GM21515 (cell line): ENCODE data around the gene PCDHGA1.

ENCODE experiments used
- ATAC-seq: cut with Tn5 transposase; IDR thresholded peaks from one replicate; pipeline ENCODE4 v1.9.1; 2021; ENCODE audit not compliant: unreplicated experiment

The PCDHGA1 gene

GRCh38 chr5:141512390-141512910 is 182.1 kb downstream of the PCDHGA1 start:
- no peak for ATAC-seq

GRCh38 chr5:141512911-141513626 is 182.8 kb downstream of the PCDHGA1 start:
- ATAC-seq = no peak

- ATAC-seq = no peak
Observed at GRCh38 chr5:141513627-141514329, 183.5 kb downstream of the PCDHGA1 start.

- no peak for ATAC-seq
Observed at GRCh38 chr5:141514330-141515133, 184.2 kb downstream of the PCDHGA1 start.

GRCh38 chr5:141515141-141515540 is 184.8 kb downstream of the PCDHGA1 start:
- ATAC-seq = no peak

- ATAC-seq = no peak
Observed at GRCh38 chr5:141515946-141516671, 185.8 kb downstream of the PCDHGA1 start.

- no peak for ATAC-seq
Observed at GRCh38 chr5:141516672-141517025, 186.3 kb downstream of the PCDHGA1 start.

GRCh38 chr5:141517312-141517711 is 187.0 kb downstream of the PCDHGA1 start:
- no peak for ATAC-seq

- no peak for ATAC-seq
Observed at GRCh38 chr5:141517880-141518617, 187.7 kb downstream of the PCDHGA1 start.

GRCh38 chr5:141518618-141519015 is 188.3 kb downstream of the PCDHGA1 start:
- ATAC-seq = no peak

- ATAC-seq = no peak
Observed at GRCh38 chr5:141519605-141520565, 189.6 kb downstream of the PCDHGA1 start.

GRCh38 chr5:141521244-141521781 is 191.0 kb downstream of the PCDHGA1 start:
- no peak for ATAC-seq

- ATAC-seq = no peak
Observed at GRCh38 chr5:141522301-141522700, 192.0 kb downstream of the PCDHGA1 start.

GRCh38 chr5:141523991-141524390 is 193.7 kb downstream of the PCDHGA1 start:
- no peak for ATAC-seq

GRCh38 chr5:141524604-141525597 is 194.6 kb downstream of the PCDHGA1 start:
- ATAC-seq = peak; percentile 68

- ATAC-seq = no peak
Observed at GRCh38 chr5:141525653-141526052, 195.3 kb downstream of the PCDHGA1 start.

GRCh38 chr5:141527426-141527825 is 197.1 kb downstream of the PCDHGA1 start:
- no peak for ATAC-seq
